ENCODE results near the gene ZNF385D. TPM values are rescaled to one million over a fixed set of nuclear protein-coding genes. Genes with fewer than 3 reads are reported as not detected.

Gene ZNF385D
- total RNA-seq, 1 donor from 2014 or later: 0.43 TPM

DNA sequence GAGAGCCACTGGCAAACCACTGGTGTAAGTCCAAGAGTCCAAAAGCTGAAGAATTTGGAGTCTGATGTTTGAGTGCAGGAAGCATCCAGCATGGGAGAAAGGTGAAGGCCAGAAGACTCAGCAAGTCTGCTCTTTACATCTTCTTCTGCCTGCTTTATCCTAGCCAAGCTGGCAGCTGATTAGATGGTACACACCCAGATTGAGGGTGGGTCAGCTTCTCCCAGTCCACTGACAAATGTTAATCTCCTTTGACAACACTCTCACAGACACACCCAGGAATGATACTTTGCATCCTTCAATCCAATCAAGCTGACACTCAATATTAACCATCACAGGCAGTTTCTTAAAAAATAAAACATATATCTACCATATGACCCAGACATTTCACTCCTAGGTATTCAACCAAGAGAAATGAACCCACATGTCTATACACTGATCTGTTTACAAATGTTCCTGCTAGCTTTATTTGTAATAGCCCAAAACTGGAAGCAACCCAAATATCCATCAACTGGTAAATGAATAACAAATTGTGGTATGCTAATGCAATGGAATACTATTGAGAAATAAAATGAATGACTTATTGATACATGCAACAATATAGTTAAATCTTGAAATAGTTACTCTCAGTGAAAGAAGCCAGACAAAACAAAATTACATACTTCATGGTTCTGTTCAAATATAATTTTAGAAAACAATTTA lies 373.8 kb downstream of the ZNF385D start:
- H3K36me3 Mint-ChIP-seq (ENCODE audit: unreplicated experiment): no peaks in the 10 kb centered on the region
- no peak overlapping the region for H3K27ac Mint-ChIP-seq (ENCODE audit: unreplicated experiment)
- H3K4me1 Mint-ChIP-seq (ENCODE audit: unreplicated experiment): no peaks in the 10 kb centered on the region
- no peak for DNase-seq (ENCODE audit: extremely low spot score, unreplicated experiment)
- no peaks in the 10 kb centered on the region for H3K9me3 Mint-ChIP-seq (ENCODE audit: unreplicated experiment)
- H3K27me3 Mint-ChIP-seq (ENCODE audit: unreplicated experiment): no peaks in the 10 kb centered on the region
- TF ChIP-seq, protein P1, sequence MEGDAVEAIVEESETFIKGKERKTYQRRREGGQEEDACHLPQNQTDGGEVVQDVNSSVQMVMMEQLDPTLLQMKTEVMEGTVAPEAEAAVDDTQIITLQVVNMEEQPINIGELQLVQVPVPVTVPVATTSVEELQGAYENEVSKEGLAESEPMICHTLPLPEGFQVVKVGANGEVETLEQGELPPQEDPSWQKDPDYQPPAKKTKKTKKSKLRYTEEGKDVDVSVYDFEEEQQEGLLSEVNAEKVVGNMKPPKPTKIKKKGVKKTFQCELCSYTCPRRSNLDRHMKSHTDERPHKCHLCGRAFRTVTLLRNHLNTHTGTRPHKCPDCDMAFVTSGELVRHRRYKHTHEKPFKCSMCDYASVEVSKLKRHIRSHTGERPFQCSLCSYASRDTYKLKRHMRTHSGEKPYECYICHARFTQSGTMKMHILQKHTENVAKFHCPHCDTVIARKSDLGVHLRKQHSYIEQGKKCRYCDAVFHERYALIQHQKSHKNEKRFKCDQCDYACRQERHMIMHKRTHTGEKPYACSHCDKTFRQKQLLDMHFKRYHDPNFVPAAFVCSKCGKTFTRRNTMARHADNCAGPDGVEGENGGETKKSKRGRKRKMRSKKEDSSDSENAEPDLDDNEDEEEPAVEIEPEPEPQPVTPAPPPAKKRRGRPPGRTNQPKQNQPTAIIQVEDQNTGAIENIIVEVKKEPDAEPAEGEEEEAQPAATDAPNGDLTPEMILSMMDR (IDR thresholded peaks at IDR 0.05): no peak
- H3K4me3 Mint-ChIP-seq (ENCODE audit: unreplicated experiment): no peak overlapping the region

DNA sequence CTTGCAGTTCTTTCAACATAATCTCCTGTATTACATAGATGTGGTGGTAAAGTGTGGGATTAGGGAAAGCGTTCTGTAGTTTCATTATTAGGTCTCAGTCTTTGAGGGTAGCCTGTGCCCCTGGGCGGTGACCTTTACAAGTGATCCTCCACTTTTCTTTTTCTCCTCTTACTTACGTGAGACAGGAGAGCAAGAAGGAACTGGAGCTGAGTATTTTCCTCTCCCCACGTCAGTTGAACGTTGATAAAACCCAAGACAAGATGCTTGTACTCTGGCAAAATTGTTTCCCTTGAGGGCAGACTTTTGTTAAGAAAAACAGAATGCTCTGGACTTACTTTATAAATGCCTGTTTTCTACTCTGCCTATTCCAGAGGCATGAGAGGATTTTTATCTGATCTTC lies 378.7 kb downstream of the ZNF385D start:
- no peaks in the 10 kb centered on the region for H3K36me3 Mint-ChIP-seq (ENCODE audit: unreplicated experiment)
- no peaks in the 10 kb centered on the region for H3K9me3 Mint-ChIP-seq (ENCODE audit: unreplicated experiment)
- H3K27me3 Mint-ChIP-seq (ENCODE audit: unreplicated experiment): no peaks in the 10 kb centered on the region
- no peak overlapping the region for H3K4me3 Mint-ChIP-seq (ENCODE audit: unreplicated experiment)
- TF ChIP-seq, protein P1 (IDR thresholded peaks at IDR 0.05): no peak
- DNase-seq (ENCODE audit: extremely low spot score, unreplicated experiment): no peak
- no peaks in the 10 kb centered on the region for H3K4me1 Mint-ChIP-seq (ENCODE audit: unreplicated experiment)
- no peak overlapping the region for H3K27ac Mint-ChIP-seq (ENCODE audit: unreplicated experiment)

Measured in osteocyte (in vitro differentiated cells).